ENCODE results near the gene ARFGEF2.

- TF ChIP-seq, protein P1, sequence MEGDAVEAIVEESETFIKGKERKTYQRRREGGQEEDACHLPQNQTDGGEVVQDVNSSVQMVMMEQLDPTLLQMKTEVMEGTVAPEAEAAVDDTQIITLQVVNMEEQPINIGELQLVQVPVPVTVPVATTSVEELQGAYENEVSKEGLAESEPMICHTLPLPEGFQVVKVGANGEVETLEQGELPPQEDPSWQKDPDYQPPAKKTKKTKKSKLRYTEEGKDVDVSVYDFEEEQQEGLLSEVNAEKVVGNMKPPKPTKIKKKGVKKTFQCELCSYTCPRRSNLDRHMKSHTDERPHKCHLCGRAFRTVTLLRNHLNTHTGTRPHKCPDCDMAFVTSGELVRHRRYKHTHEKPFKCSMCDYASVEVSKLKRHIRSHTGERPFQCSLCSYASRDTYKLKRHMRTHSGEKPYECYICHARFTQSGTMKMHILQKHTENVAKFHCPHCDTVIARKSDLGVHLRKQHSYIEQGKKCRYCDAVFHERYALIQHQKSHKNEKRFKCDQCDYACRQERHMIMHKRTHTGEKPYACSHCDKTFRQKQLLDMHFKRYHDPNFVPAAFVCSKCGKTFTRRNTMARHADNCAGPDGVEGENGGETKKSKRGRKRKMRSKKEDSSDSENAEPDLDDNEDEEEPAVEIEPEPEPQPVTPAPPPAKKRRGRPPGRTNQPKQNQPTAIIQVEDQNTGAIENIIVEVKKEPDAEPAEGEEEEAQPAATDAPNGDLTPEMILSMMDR (IDR thresholded peaks at IDR 0.05 in 2 of 3, conservative IDR thresholded peaks at IDR 0.05 in 1 of 3; ENCODE audit: borderline replicate concordance in 1 of 3, insufficient read depth in 1 of 3, low read depth in 2 of 3, low read length in 2 of 3): no peak
- TF ChIP-seq EZH2 (IDR thresholded peaks at IDR 0.05) (no peak), ATF3 (IDR thresholded peaks at IDR 0.05) (no peak), POLR2A (IDR thresholded peaks at IDR 0.05; ENCODE audit: borderline replicate concordance, extremely low read depth, insufficient read depth, insufficient read length) (no peak), POLR2AphosphoS5 (IDR thresholded peaks at IDR 0.05; ENCODE audit: low read depth, low read length) (no peak), FOSL1 (IDR thresholded peaks at IDR 0.05; ENCODE audit: low read depth) (no peak), JUND (IDR thresholded peaks at IDR 0.05) (no peak)
- TF ChIP-seq, protein P2, sequence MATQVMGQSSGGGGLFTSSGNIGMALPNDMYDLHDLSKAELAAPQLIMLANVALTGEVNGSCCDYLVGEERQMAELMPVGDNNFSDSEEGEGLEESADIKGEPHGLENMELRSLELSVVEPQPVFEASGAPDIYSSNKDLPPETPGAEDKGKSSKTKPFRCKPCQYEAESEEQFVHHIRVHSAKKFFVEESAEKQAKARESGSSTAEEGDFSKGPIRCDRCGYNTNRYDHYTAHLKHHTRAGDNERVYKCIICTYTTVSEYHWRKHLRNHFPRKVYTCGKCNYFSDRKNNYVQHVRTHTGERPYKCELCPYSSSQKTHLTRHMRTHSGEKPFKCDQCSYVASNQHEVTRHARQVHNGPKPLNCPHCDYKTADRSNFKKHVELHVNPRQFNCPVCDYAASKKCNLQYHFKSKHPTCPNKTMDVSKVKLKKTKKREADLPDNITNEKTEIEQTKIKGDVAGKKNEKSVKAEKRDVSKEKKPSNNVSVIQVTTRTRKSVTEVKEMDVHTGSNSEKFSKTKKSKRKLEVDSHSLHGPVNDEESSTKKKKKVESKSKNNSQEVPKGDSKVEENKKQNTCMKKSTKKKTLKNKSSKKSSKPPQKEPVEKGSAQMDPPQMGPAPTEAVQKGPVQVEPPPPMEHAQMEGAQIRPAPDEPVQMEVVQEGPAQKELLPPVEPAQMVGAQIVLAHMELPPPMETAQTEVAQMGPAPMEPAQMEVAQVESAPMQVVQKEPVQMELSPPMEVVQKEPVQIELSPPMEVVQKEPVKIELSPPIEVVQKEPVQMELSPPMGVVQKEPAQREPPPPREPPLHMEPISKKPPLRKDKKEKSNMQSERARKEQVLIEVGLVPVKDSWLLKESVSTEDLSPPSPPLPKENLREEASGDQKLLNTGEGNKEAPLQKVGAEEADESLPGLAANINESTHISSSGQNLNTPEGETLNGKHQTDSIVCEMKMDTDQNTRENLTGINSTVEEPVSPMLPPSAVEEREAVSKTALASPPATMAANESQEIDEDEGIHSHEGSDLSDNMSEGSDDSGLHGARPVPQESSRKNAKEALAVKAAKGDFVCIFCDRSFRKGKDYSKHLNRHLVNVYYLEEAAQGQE (IDR thresholded peaks at IDR 0.05; ENCODE audit: low read depth): no peak
Observed at GRCh38 chr20:48983423-48984400, 62.2 kb downstream of the ARFGEF2 start.
